Right lobe of liver (tissue), 6 donors: ENCODE measurements around the gene GRIN2B. TPM values are rescaled to one million over a fixed set of nuclear protein-coding genes. Genes with fewer than 3 reads are reported as not detected.

Source experiments
- ATAC-seq, 4 donors: fragments of 200-7000 bp; cut with Tn5 transposase; one replicate each; pipeline ENCODE4 v1.9.1; 2020; ENCODE audit warnings: mild to moderate bottlenecking in 4 of 4, moderate library complexity in 4 of 4
- DNase-seq, 3 donors: peaks; one replicate each; pipeline ENCODE4 v3.0.0-alpha.2; 2020
- H3K27ac ChIP-seq, 3 donors: fragments of 200-600 bp; one replicate each; pipeline ENCODE4 v1.8.0; 2022
- H3K27me3 ChIP-seq, 2 donors: fragments of 200-600 bp; one replicate each; pipeline ENCODE4 v1.8.0; 2022
- H3K36me3 ChIP-seq, 4 donors: fragments of 200-600 bp; sonication (generic) in 1 of 4; one replicate each; pipeline versions ENCODE4 v1.5.1 to v1.8.0; 2017 to 2022; ENCODE audit warnings: control low read depth in 1 of 4
- H3K4me1 ChIP-seq, 4 donors: fragments of 200-600 bp; sonication (generic) in 1 of 4; one replicate each; pipeline versions ENCODE4 v1.5.1 to v1.8.0; 2017 to 2022; ENCODE audit warnings: control low read depth in 1 of 4
- H3K4me3 ChIP-seq, 3 donors: fragments of 200-600 bp; one replicate each; pipeline ENCODE4 v1.8.0; 2022
- H3K9me3 ChIP-seq, 4 donors: fragments of 200-600 bp; sonication (generic) in 1 of 4; one replicate each; pipeline versions ENCODE4 v1.5.1 to v1.8.0; 2017 to 2022; ENCODE audit warnings: control low read depth in 1 of 4
- POLR2A ChIP-seq: fragments of 450-650 bp; IDR thresholded peaks from one replicate; pipeline ENCODE4 v1.6.1; 2017; ENCODE audit warnings: antibody characterized with exemption, mild to moderate bottlenecking
- WGBS: methylation state at CpG from one replicate; pipeline ENCODE4 v1.1.6; 2018; ENCODE audit warnings: low coverage, low lambda C conversion rate; ENCODE audit not compliant: insufficient coverage; ENCODE audit errors: missing lambda C conversion rate; 5-methylcytosine and 5-hydroxymethylcytosine counted together
- intact Hi-C, 2 donors: fragments of 100-400 bp; cut with DNase I; formaldehyde crosslinking; loops; one replicate each; pipeline versions ENCODE4 v1.11.2 to v1.14.1; 2022
- total RNA-seq, 6 experiments: library from RNA; depleted of rRNA in 2 of 6; stranded (reverse); fragments of >200 nt in 2 of 6; fragmentation: NEBNext Ultra II Directional in 3 of 6; extraction: Animal tissue kit (Norgen Biotek cat#: 25700) in 3 of 6; gene quantifications; one replicate each; pipeline versions ENCODE4 v1.1.0 to v1.2.4, GENCODE V29; 2016 to 2023
- TF ChIP-seq, protein P1 (sequence below), 4 donors: fragments of 200-600 bp in 3 of 4; fragments of 450-650 bp in 1 of 4; IDR thresholded peaks; one replicate each; pipeline versions ENCODE4 v1.5.1 to v1.8.0; 2016 to 2022; ENCODE audit warnings: antibody characterized with exemption in 4 of 4, mild to moderate bottlenecking in 2 of 4
- donor health status: DM: no; HTN: yes; CAD: no.
- donor health status: DM: no; HTN: no; CAD: no.
- donor health status: DM: no; HTN: no; CAD: no.
- donor health status: DM: no; HTN: yes; CAD: no.
- donor health status: DM: no; HTN: yes; CAD: no.

Gene GRIN2B
- total RNA-seq, 6 experiments from 2014 or later: not detected

DNA sequence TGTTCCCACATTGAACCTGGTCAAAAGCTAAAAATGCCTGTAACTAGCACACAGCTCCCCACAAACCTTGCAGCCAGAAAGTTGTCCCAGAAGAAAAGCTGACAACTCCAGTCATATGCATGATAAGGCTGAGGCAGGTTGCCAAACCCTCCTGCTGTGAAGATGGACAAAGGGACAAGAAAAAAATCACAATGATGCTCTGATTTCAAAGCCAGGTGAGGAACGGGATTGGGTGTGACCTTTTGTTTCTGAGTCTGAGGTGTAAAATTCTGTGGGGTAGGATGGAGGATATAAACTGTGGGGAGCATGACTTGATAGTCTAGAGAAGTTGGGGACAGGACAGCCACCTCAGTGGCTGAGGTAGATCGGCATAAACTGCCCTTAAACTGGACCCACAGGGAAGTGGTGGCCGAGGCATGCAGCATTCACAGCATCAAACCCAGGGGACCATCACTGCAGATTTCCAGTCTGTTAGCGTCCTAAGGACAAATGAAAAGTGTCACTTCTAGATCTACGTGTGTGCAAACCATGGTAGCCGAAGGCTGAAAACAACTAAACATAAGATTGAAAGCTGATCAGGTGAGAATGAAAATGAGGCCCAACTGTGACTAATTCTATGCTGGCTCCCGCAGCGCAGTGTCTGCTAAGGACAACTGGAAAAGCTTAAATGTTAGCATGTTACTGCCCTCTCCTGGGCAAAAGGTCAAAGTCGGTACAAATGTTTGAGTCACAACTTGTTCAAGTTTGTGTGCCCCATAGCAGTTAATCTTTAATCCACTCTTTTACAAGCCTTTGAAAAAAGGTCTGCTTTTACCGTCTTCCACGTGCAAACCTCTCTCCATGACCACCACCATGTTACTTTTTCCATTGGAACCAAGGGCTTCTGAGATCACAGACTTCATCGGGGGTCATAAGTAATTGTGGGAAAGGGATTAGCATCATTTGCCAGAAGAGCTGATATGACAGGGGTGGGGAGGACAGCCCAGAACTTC is 39.8 kb downstream of the GRIN2B start:
- Histone ChIP-seq H3K9me3 (no peaks in the 10 kb centered on the region), H3K27me3 (no peaks in the 10 kb centered on the region), H3K4me1 (peaks cover 0 to 3% (median 0%) of the 10 kb centered on the region in 4 donors), H3K27ac (no peak overlapping the region), H3K4me3 (no peak overlapping the region), H3K36me3 (no peaks in the 10 kb centered on the region)
- no peak for TF ChIP-seq POLR2A
- TF ChIP-seq, protein P1, sequence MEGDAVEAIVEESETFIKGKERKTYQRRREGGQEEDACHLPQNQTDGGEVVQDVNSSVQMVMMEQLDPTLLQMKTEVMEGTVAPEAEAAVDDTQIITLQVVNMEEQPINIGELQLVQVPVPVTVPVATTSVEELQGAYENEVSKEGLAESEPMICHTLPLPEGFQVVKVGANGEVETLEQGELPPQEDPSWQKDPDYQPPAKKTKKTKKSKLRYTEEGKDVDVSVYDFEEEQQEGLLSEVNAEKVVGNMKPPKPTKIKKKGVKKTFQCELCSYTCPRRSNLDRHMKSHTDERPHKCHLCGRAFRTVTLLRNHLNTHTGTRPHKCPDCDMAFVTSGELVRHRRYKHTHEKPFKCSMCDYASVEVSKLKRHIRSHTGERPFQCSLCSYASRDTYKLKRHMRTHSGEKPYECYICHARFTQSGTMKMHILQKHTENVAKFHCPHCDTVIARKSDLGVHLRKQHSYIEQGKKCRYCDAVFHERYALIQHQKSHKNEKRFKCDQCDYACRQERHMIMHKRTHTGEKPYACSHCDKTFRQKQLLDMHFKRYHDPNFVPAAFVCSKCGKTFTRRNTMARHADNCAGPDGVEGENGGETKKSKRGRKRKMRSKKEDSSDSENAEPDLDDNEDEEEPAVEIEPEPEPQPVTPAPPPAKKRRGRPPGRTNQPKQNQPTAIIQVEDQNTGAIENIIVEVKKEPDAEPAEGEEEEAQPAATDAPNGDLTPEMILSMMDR (IDR thresholded peaks at IDR 0.05): peak; percentile 47 to 66 (median 58)
- intact Hi-C loops: loop anchor here in 1 of 2 donors (10.0 kb wide), 1 partner anchor 77 kb away; no protein-coding TSS in a partner anchor
- peak in 2 of 3 donors; percentile 58 to 71 for DNase-seq
- 20% methylated on average over 12 of the region's 12 CpGs for WGBS
- peak; percentile 99 to 100 (median 99) for ATAC-seq

DNA sequence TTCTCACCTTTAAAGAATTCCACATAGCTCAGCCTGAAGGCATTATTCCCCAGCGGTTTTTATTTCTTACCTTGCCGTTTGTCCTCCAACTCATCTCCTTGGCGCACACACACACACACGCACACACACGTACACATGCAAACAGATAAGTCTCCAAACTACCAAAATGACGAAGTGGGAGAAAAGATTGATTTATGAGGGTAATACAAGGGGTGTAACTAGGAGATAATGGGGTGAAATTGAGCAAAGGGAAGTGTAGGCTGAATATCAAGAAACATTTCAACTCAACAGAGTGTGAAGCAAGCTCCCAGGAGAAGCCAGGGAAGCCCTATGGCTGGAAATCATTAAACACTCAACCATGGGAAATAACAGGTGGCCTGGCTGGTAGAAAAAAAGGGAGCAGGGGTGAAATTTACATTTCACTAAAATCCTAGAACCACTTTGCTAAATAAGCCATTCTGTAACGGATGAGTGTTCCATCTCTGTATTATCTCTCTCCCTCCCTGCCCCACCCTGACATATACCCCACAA is 41.0 kb downstream of the GRIN2B start:
- Histone ChIP-seq H3K27ac (no peak overlapping the region), H3K36me3 (no peaks in the 10 kb centered on the region), H3K4me1 (peaks cover 0 to 3% (median 0%) of the 10 kb centered on the region in 4 donors), H3K27me3 (no peaks in the 10 kb centered on the region), H3K4me3 (no peak overlapping the region), H3K9me3 (no peaks in the 10 kb centered on the region)
- WGBS: 84% methylated on average over 7 of the region's 7 CpGs
- intact Hi-C loops: loop anchor here in 1 of 2 donors (10.0 kb wide), 1 partner anchor 76 kb away; no protein-coding TSS in a partner anchor
- DNase-seq (no peak), ATAC-seq (no peak)
- TF ChIP-seq, protein P1 (IDR thresholded peaks at IDR 0.05): no peak
- TF ChIP-seq POLR2A: no peak

DNA sequence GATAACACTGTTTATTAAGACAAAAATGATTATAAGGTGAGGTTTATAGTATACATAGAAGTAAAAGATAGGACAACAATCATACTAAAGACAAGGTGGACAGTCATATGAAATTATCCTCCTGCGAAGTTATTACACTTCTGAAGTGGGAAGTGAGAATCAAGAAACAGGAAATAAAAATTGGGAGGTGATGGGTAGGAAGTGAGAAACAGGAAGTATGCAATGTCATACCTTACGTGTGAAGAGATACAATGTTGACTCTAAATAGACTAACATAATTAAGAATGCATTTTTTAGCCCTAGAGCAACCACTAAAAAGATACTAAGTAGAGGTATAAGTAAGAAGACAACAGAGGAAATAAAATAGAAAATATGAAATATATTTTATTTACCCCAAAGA is 43.7 kb downstream of the GRIN2B start:
- Histone ChIP-seq H3K4me1 (peaks cover 0 to 3% (median 0%) of the 10 kb centered on the region in 4 donors), H3K27me3 (no peaks in the 10 kb centered on the region), H3K27ac (no peak overlapping the region), H3K9me3 (no peaks in the 10 kb centered on the region), H3K4me3 (no peak overlapping the region), H3K36me3 (no peaks in the 10 kb centered on the region)
- ATAC-seq (no peak), DNase-seq (no peak)
- intact Hi-C loops: no loop called here
- WGBS: 39% methylated on average over 2 of the region's 2 CpGs
- TF ChIP-seq, protein P1 (IDR thresholded peaks at IDR 0.05): no peak
- no peak for TF ChIP-seq POLR2A

DNA sequence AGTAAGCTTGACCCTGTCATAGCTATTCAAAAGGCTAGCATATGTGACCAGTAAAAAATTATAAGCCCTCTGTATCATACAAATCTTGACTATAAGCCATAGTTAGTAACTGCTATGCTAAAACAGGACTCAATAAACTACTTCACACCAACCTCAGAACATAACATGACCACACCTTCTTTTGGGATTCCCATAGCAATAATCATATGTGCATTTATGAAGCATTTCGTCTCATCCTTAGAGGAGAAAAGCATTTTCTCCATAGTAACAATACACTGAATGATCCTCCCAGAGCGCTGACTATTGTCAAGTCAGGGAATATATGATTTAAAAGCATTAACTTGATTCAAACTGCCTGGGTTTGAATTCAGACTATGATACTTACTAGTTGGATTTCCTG is 46.2 kb downstream of the GRIN2B start:
- ATAC-seq: no peak
- no peaks in the 10 kb centered on the region for H3K4me1 ChIP-seq
- H3K27me3 ChIP-seq: no peaks in the 10 kb centered on the region
- no peak overlapping the region for H3K27ac ChIP-seq
- no peak for DNase-seq
- no peak overlapping the region for H3K4me3 ChIP-seq
- TF ChIP-seq, protein P1 (IDR thresholded peaks at IDR 0.05): no peak
- no peak for TF ChIP-seq POLR2A
- 40% methylated on average over 2 of the region's 2 CpGs for WGBS
- H3K9me3 ChIP-seq: no peaks in the 10 kb centered on the region
- H3K36me3 ChIP-seq: no peaks in the 10 kb centered on the region
- intact Hi-C loops: no loop called here
